Mesothelial cell of epicardium (in vitro differentiated cells): Measurements from ENCODE around the gene KLC4. TPM values are rescaled to one million over a fixed set of nuclear protein-coding genes. Genes with fewer than 3 reads are reported as not detected.

Source experiments
- DNase-seq, 2 experiments: peaks; one replicate each; pipeline ENCODE4 v3.0.0; 2021; ENCODE audit warnings: low spot score in 2 of 2; ENCODE audit not compliant: unreplicated experiment in 2 of 2
- H3K27ac Mint-ChIP-seq: 2 replicates; pipeline ENCODE4 v1.8.0; 2021; ENCODE audit warnings: mixed read lengths
- H3K27me3 Mint-ChIP-seq: 2 replicates; pipeline ENCODE4 v1.8.0; 2021; ENCODE audit warnings: low read depth, mixed read lengths
- H3K36me3 Mint-ChIP-seq: 2 replicates; pipeline ENCODE4 v1.8.0; 2021; ENCODE audit warnings: mixed read lengths
- H3K4me1 Mint-ChIP-seq: 2 replicates; pipeline ENCODE4 v1.8.0; 2021; ENCODE audit warnings: mixed read lengths
- H3K4me3 Mint-ChIP-seq: 2 replicates; pipeline ENCODE4 v1.8.0; 2021; ENCODE audit warnings: mild to moderate bottlenecking, moderate library complexity, mixed read lengths
- H3K9me3 Mint-ChIP-seq: 2 replicates; pipeline ENCODE4 v1.8.0; 2021; ENCODE audit warnings: mixed read lengths
- CTCF ChIP-seq: fragments of 200-600 bp; sonication (generic); IDR thresholded peaks from one replicate; pipeline ENCODE4 v1.5.0; 2021; ENCODE audit warnings: antibody characterized with exemption; ENCODE audit not compliant: unreplicated experiment
- total RNA-seq: library from RNA; stranded (reverse); gene quantifications from 3 replicates; pipeline ENCODE4 v1.2.1, GENCODE V29; 2021

Gene KLC4
- total RNA-seq, 1 donor from 2014 or later, result 69.0 TPM

DNA sequence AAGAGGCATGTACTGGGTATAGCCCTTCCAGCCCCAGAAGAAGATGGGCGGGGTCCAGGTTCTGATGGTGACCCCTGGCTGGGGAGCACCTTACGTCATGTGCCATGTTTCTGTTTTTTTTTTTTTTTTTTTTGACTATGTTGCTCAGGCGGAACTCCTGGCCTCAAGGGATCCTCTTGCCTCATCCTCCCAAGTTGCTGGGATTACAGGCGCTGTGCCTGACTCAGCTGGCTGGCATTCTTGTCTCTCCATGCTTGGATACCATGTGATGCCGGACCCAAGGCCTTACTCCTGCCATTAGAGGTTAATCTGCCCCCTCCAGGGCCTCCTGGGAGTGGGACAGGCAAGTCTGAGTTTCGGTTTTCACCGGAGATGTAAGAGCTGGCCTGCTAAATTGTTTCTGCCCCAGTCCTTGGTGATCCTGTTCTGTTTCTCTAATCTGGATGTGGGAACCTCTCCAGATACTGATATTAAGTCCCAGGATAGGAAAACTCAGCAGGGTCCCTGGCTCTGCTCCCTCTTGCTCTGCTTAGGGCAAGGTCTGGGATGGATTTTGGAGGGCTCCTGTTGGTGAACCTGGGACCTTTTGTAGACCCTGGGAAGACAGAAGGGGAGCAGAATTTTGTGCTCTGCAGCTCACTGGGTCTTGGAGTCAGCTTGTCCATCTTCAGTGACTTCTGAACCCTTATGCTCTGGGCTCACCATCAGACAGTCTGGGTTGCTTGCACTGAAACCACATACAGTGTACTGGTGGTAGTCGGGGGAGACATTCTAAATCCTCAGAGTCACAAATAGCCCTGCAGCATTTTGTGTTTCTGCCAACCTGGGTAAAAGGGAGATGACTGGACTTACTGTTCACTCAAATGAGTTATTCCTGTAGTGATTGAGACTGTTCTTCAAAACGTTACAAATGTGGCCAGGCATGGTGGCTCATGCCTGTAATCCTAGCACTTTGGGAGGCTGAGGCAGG is 61.8 kb downstream of the KLC4 start:
- Mint-ChIP-seq H3K4me3 (no peak overlapping the region), H3K4me1 (peaks cover 59% of the 10 kb centered on the region), H3K27ac (peak overlapping the region; percentile 86), H3K36me3 (peaks cover 5% of the 10 kb centered on the region), H3K27me3 (no peaks in the 10 kb centered on the region), H3K9me3 (no peaks in the 10 kb centered on the region)
- no peak for TF ChIP-seq CTCF
- no peak for DNase-seq

DNA sequence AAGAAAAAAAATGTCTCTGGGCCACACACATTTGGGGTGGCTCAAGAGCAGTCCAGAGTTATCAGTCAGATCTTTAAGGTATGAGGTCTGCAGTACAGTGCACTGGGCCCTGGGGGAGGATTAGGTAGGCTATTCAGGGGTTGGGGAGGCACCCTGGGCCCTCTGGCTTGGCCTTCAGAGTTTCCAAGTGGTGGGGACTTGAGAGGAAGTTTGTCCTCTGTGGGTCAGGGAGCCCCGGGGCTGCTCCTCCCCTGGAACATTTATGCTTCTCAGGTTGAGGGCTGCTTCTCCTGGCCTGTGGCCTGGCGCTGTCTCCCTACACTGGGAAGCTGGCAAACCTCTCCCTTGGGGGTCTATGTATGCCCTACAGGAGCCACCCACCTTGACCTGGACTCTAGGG is 62.7 kb downstream of the KLC4 start:
- no peak for TF ChIP-seq CTCF
- Mint-ChIP-seq H3K36me3 (peaks cover 4% of the 10 kb centered on the region), H3K4me1 (peaks cover 55% of the 10 kb centered on the region), H3K27me3 (no peaks in the 10 kb centered on the region), H3K9me3 (no peaks in the 10 kb centered on the region), H3K27ac (peak overlapping the region; percentile 86), H3K4me3 (no peak overlapping the region)
- no peak for DNase-seq

GRCh38 chr6:43123461-43124314 is 64.3 kb downstream of the KLC4 start:
- no peak overlapping the region for H3K4me3 Mint-ChIP-seq
- no peaks in the 10 kb centered on the region for H3K36me3 Mint-ChIP-seq
- peak overlapping the region; percentile 73 for H3K27ac Mint-ChIP-seq
- no peak for TF ChIP-seq CTCF
- no peak for DNase-seq
- no peaks in the 10 kb centered on the region for H3K9me3 Mint-ChIP-seq
- H3K4me1 Mint-ChIP-seq, result peaks cover 53% of the 10 kb centered on the region
- H3K27me3 Mint-ChIP-seq, result no peaks in the 10 kb centered on the region

GRCh38 chr6:43124481-43124880 is 65.0 kb downstream of the KLC4 start:
- H3K9me3 Mint-ChIP-seq, result no peaks in the 10 kb centered on the region

More at GRCh38 chr6:43124481-43124880, 65.0 kb downstream of the KLC4 start:
- Mint-ChIP-seq H3K36me3 (no peaks in the 10 kb centered on the region), H3K27ac (peak overlapping the region; percentile 92), H3K27me3 (no peaks in the 10 kb centered on the region), H3K4me3 (no peak overlapping the region), H3K4me1 (peaks cover 52% of the 10 kb centered on the region)
- DNase-seq, result no peak
- no peak for TF ChIP-seq CTCF

Other genes with a start within 250 kb of the KLC4 start
- 89.2 to 90.6 TPM (median 90.1 TPM) in 3 replicates for gene RPL7L1, start 180.0 kb upstream of the KLC4 start, total RNA-seq
- gene PTCRA, start 143.6 kb upstream of the KLC4 start, total RNA-seq, result not detected in 3 replicates
- 61.0 to 64.4 TPM (median 61.6 TPM) in 3 replicates for gene CNPY3, start 130.2 kb upstream of the KLC4 start, total RNA-seq
- 1.2 to 1.7 TPM (median 1.4 TPM) in 3 replicates for gene GNMT, start 98.9 kb upstream of the KLC4 start, total RNA-seq
- gene PEX6, start 80.5 kb upstream of the KLC4 start, total RNA-seq, result 31.2 to 32.9 TPM (median 32.3 TPM) in 3 replicates
- gene PPP2R5D, start 75.1 kb upstream of the KLC4 start, total RNA-seq, result 45.1 to 46.3 TPM (median 46.2 TPM) in 3 replicates
- 56.3 to 64.2 TPM (median 60.1 TPM) in 3 replicates for gene MEA1, start 45.7 kb upstream of the KLC4 start, total RNA-seq
- gene KLHDC3, start 45.4 kb upstream of the KLC4 start, total RNA-seq, result 88.3 to 97.3 TPM (median 95.1 TPM) in 3 replicates
- gene RRP36, start 38.0 kb upstream of the KLC4 start, total RNA-seq, result 44.2 to 45.9 TPM (median 45.1 TPM) in 3 replicates
- 88.0 to 90.9 TPM (median 90.6 TPM) in 3 replicates for gene CUL7, start 5.8 kb upstream of the KLC4 start, total RNA-seq
- 50.5 to 55.5 TPM (median 54.9 TPM) in 3 replicates for gene MRPL2, start 197 bp upstream of the KLC4 start, total RNA-seq
- 303 to 313 TPM (median 308 TPM) in 3 replicates for gene PTK7, start 16.7 kb downstream of the KLC4 start, total RNA-seq
- gene SRF, start 111.6 kb downstream of the KLC4 start, total RNA-seq, result 52.0 to 52.8 TPM (median 52.2 TPM) in 3 replicates
- 65.5 to 72.1 TPM (median 71.6 TPM) in 3 replicates for gene CUL9, start 122.6 kb downstream of the KLC4 start, total RNA-seq
- 49.0 to 52.3 TPM (median 49.4 TPM) in 3 replicates for gene DNPH1, start 169.8 kb downstream of the KLC4 start, total RNA-seq
- 0.29 to 0.34 TPM (median 0.29 TPM) in 3 replicates for gene TTBK1, start 183.8 kb downstream of the KLC4 start, total RNA-seq
- not detected in 3 replicates for gene SLC22A7, start 238.6 kb downstream of the KLC4 start, total RNA-seq
- 2.2 to 3.4 TPM (median 2.9 TPM) in 3 replicates for gene CRIP3, start 249.2 kb downstream of the KLC4 start, total RNA-seq